ENCODE data around the gene VILL.

VILL gene

GRCh38 chr3:37990527-37990926 is at the start of gene VILL:
TSS of gene VILL (plus strand) at chr3:37990786. CDS start at chr3:37993673, 2,887 bp downstream.
- no peak for DNase-seq (ENCODE audit: low read depth)

GRCh38 chr3:37941608-37942508 is 48.7 kb upstream of the VILL start:
- no peak for DNase-seq (ENCODE audit: low read depth)

DNA sequence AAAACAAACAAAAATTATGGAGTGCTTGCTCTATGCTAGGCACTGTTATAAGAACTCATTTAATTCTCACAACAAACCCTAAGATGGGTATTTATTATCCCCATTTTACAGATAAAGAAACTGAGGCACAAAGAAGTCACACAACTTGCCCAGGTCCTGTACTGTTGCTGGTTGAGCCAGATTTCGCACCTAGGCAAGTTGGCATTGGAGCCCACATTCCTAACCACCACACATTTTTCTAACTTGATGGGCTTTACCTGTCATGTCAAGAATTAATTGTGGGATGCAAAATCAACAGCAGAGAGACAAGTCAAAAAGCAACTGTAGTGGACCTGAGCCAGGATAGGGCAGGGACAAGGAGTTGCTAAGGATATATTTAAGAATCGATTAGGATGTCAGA is 47.9 kb upstream of the VILL start:
- no peak for DNase-seq (ENCODE audit: low read depth)

GRCh38 chr3:37943126-37943525 is 47.5 kb upstream of the VILL start:
- no peak for DNase-seq (ENCODE audit: low read depth)

DNA sequence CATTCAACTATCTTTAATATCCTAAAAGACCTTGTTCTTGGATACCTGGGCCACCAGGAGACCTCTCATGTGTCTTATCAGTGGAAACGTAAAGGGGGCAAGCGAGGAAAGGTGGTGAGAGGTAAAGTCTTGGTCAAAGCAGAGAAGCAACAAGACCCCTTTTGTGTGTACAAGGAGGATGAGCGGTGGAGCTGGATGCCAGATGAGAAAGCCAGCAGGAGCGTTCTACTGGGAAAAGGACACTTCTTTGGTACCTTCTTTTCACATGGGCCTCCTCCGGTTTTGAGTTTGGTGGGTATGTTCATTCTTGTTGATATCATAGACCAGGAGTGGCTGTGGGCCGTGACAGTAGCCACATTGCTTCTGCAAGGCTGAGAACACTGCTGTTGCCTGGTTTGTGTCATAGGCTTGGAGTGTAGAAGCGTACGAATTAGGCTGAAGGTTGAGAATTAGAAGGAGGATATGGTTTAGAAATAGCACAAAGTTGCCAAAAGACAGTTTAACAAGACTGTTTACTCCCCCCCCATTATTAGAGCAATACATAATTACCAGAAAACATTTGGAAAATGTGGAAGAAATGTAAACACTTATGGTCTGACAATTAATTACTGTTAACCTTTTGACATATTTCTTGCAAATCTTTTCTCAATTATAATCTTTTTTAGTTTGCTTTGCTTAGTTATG is 46.8 kb upstream of the VILL start:
- no peak for DNase-seq (ENCODE audit: low read depth)

GRCh38 chr3:37944391-37944842 is 46.2 kb upstream of the VILL start:
- no peak for DNase-seq (ENCODE audit: low read depth)

- DNase-seq (ENCODE audit: low read depth), result no peak
Measured at GRCh38 chr3:37945156-37945806, 45.3 kb upstream of the VILL start.

GRCh38 chr3:37945807-37946530 is 44.6 kb upstream of the VILL start:
- DNase-seq (ENCODE audit: low read depth), result no peak

DNA sequence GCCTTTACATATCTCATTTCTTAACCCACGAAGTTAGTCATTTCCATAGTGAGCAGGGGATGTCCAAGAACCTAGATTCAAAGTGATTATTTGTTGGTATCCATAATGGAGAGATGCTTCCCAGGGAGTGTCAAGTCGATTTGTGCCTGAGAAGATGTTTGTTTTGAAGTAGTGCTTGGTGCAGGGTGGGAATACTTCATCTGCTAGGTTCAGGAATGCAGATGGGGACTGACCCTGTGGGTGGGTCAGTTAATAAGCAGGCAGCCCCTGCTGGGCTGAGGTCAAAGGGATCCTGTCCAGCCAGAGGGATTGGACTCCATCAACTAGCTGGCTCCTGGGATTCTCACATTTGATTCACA is 44.1 kb upstream of the VILL start:
- DNase-seq (ENCODE audit: low read depth), result no peak

DNA sequence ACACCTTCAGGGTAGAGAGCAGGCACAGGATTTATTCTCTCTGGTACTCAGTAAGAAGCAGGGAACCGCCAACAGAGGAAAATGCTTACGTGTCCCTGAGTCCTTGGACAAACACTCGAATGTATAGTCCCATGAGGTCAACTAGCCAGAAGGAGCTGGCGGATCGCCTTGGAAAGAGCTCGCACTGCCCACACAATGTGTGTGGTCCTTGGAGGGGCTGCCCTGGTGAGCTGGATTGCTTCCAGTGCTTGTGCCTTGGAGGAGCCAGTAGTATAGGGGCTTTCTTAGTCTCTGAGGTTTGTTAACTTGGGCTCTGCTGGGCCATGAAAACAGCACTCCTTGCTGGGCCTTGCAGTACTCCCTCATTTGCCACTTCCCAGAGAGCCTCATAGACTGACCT is 40.7 kb upstream of the VILL start:
- DNase-seq (ENCODE audit: low read depth), result no peak

DNA sequence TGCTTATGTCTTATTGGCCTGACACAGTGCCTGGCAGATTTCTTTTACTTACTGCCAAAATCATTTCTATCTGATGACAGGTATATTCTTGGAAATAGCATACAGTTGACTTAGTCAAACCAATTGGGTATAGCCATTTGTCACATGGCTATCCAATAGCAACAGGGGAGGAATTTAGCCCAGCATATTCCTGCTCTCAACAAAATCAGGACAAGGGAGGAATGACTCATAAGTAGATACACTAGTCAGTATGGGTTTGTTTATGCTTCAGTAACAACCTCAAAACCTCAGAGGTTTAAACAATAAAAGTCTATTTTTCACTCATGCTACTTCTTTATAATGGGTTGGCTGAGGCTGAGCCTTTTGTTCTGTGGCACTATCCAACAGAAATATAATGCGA is 38.0 kb upstream of the VILL start:
- no peak for DNase-seq (ENCODE audit: low read depth)

DNA sequence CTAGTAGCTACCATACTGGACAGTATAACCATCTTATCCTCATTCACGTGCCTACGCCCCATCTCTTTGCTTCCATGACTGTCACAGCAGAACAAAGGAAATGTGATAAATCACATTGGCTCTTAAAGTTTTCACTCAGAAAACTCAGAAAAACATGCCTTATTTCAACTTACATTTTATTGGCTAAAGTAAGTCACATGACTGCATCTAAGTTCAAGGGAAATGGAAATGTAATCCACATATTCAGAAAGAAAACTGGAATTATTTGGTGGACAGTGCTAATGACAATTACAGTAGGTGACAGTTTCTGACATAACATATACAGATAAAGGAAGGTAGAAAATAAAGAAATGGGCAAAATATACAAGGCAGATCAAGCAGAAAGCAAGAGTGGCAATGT is 37.4 kb upstream of the VILL start:
- DNase-seq (ENCODE audit: low read depth), result no peak

DNA sequence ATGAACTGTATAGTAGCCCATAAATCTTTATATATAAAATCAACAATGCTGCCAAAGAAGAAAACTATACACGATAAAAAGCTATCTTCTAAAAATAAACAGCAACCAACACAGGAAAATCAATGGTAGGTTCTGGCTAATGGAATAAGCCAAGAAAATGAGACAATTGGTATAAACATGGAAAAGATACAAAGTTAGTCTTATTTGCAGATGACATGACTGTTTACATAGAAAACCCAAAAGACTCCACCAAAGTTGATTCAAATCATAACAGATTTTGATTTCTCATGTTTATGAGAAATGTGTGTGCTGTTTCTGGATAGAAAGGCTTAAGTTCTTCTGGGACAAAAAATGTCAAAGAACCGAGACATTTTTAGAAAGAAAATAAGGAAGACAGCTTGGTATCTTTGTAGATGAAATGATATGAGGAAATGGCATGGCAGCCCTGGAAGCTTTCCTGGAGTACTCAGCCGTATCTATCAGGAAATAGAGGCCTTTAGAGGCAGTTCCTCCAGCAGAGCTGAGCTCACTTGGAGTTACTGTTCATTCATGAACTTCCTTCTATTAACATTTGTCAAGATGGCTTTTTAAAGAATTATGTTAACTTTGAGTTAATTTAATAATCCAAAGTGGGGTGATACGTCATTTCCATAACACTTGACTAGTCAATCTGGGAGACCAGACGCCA is 36.7 kb upstream of the VILL start:
- no peak for DNase-seq (ENCODE audit: low read depth)

GRCh38 chr3:37954881-37955280 is 35.7 kb upstream of the VILL start:
- no peak for DNase-seq (ENCODE audit: low read depth)

DNA sequence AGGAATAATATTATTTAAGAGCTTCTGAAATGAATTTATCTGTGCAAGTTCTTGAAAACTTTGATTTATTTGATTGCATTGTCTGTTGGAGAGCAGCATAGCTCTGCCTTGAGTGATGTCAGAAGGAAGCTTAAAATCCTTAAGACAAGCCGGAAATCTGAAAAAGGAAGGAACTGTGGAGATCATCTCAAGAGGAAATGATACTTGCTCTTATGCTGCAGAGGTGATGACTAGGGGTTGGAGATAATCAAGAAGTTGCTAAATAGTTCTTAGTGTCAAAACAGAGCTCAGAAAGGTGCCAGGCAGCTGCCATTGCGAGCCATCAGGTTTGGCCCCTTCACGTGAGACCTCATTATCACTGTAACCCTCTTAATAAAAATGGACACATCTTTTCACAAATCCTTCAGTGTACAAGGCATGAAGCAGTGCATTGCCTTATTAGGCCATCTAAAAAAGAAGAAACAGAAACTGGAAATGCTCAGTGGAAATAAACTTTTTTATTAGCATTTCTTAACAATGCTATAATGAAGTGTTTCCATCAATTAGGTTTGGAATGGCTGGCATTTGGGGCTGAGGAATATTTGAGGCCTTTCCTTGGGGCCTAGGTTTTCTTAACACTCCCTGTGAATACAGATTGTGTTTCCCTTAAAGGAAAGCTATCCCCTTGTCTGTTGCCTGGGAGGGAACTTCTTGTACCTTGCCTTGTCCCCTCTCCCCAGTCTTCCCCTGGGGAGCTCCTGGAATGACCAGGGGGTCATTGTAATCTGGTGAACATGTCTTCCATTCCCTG is 34.5 kb upstream of the VILL start:
- DNase-seq (ENCODE audit: low read depth), result no peak

DNA sequence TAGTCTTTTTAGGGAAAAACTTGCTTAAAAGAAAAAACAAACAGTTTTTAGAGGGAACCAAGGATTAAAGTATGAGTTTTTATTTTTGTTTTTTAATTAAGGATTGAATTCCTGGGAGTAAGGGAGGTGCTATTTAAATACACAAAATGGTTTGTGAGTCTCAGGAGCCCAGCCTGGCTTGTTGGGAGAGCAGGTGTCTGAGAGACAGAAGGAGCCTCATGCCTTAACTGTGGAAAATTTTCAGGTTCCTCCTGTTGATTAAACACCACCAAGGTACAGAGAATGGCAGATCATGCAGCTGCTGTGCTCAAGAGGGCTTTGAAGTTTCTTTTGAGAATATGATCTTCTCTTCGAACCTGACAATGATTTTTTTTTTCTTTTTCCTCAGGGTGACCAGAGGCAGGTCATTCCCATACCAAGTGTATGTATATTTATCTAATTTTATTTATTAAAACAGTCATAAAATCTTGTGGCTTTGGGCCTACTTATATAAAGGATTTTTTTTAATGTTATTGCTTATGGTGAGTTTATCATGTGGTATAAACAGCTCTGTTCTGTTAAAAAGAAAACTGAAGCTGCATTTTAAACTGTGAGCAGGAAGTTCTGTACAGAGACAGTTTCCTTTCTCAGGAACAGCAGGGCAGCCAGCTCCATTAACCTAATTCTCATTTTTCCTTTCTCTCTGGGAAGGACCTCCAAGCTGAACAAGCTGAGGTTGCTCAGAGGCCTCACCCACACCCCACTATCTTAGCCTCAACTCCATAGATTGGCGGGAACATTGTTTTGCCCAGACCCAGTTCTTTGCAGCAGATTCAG is 33.7 kb upstream of the VILL start:
- no peak for DNase-seq (ENCODE audit: low read depth)

DNA sequence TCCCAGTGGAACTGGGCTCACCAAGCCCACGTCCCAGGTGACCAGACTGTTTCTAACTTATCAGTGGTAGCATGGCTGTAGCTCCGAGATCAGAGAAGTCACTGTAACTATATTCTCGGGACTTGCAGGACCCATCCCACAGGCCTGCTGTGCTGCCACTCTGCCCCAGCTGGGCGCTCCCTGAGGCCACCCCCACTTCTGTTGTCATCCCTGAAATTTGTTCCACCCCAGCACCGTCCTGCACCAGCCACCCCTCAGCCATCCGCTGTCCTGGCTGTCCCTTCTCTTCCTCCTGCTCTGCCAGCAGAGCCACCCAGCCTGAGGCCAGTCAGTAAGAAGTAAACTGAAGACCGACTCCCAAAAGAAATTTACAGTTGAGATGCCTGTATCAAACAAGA is 33.0 kb upstream of the VILL start:
- no peak for DNase-seq (ENCODE audit: low read depth)

GRCh38 chr3:37961622-37962431 is 28.8 kb upstream of the VILL start:
- no peak for DNase-seq (ENCODE audit: low read depth)

DNA sequence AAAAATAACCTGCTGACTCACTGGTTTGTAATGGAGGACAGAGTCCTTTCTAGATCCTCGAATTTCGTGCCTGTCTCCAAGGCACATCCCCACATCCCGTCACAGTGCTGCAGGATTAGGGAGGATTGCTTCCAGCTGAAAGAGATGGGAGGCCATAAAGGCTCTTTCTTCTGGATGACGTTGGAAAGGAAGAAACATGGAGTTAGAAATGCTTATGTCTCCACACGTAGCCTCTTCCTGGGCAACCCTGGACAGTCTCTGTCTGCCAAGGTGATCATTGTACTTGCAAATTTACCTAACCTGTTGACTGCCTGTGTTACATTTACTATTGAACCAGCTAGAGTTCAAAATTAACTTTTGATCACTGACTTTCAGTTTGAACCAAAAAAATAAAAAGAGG is 27.6 kb upstream of the VILL start:
- no peak for DNase-seq (ENCODE audit: low read depth)

Measured in stimulated activated CD8-positive, alpha-beta memory T cell treated with anti-CD3 and anti-CD28 coated beads, Interleukin-7, amount 100 ng/mL, for 24 hours (primary cell).